Measurements from ENCODE around the gene ST7.

ST7 gene

GRCh38 chr7:117186218-117187010 lies 233.1 kb downstream of the ST7 start:
- no peak for DNase-seq
- in situ Hi-C loops (cut with MboI; ENCODE audit: low pct_unique_long_range_greater_than_20kb, low sequenced_read_pairs) = no loop called here

DNA sequence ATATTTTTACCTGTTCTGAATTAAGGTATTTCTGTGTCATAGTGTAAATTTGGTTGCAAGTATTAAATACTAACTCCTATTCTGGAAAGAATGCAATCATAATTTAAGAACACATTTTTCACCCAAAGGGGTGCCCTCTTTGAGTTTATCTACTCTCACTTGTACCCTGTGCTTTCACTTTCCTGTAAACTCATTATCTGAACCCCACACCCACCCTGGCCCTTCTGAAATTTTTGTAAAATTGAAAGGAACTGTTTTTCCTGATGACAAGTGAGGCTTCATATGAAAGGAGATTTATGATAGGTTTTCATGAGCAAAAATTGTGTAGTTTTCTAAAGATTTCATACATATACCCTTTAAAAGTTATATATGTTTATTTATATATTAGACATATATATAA lies 235.1 kb downstream of the ST7 start:
- DNase-seq = no peak
- in situ Hi-C loops (cut with MboI; ENCODE audit: low pct_unique_long_range_greater_than_20kb, low sequenced_read_pairs) = no loop called here

GRCh38 chr7:117188949-117189592 lies 235.8 kb downstream of the ST7 start:
- DNase-seq = no peak
- in situ Hi-C loops (cut with MboI; ENCODE audit: low pct_unique_long_range_greater_than_20kb, low sequenced_read_pairs) = no loop called here

- no peak for DNase-seq
- in situ Hi-C loops (cut with MboI; ENCODE audit: low pct_unique_long_range_greater_than_20kb, low sequenced_read_pairs) = no loop called here
These were observed 236.8 kb downstream of the ST7 start for GRCh38 chr7:117190104-117190503.

- in situ Hi-C loops (cut with MboI; ENCODE audit: low pct_unique_long_range_greater_than_20kb, low sequenced_read_pairs) = no loop called here
These were observed 237.6 kb downstream of the ST7 start for GRCh38 chr7:117190746-117191435.

GRCh38 chr7:117192108-117192507 lies 238.8 kb downstream of the ST7 start:
- in situ Hi-C loops (cut with MboI; ENCODE audit: low pct_unique_long_range_greater_than_20kb, low sequenced_read_pairs) = no loop called here

More at GRCh38 chr7:117190746-117191435, 237.6 kb downstream of the ST7 start:
- no peak for DNase-seq

GRCh38 chr7:117193564-117193963 lies 240.3 kb downstream of the ST7 start:
- in situ Hi-C loops (cut with MboI; ENCODE audit: low pct_unique_long_range_greater_than_20kb, low sequenced_read_pairs) = no loop called here
- no peak for DNase-seq

More at GRCh38 chr7:117192108-117192507, 238.8 kb downstream of the ST7 start:
- no peak for DNase-seq

DNA sequence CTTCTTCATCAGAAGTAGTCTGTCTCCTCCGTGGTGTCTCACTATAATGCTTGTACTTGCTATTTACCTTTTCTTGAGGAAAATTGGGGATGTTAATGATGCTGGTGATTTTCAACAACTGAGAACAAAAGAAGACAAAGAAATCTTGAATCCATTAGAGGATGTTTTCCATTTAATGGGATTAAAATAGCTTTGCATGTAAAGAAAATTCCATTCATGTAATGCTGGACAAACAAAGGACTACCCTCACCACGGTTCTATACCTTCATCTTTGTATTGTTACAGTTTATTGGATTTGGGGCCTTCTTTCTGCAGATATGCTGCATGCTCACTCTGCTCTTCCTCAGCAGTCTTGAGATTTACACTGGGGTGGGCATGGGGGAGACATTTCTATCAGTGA lies 241.1 kb downstream of the ST7 start:
- in situ Hi-C loops (cut with MboI; ENCODE audit: low pct_unique_long_range_greater_than_20kb, low sequenced_read_pairs) = no loop called here
- DNase-seq = no peak

- in situ Hi-C loops (cut with MboI; ENCODE audit: low pct_unique_long_range_greater_than_20kb, low sequenced_read_pairs) = no loop called here
- DNase-seq = peak; percentile 12
These were observed 242.2 kb downstream of the ST7 start for GRCh38 chr7:117195361-117196029.

GRCh38 chr7:117200132-117200531 lies 246.8 kb downstream of the ST7 start:
- no peak for DNase-seq
- in situ Hi-C loops (cut with MboI; ENCODE audit: low pct_unique_long_range_greater_than_20kb, low sequenced_read_pairs) = no loop called here

DNA sequence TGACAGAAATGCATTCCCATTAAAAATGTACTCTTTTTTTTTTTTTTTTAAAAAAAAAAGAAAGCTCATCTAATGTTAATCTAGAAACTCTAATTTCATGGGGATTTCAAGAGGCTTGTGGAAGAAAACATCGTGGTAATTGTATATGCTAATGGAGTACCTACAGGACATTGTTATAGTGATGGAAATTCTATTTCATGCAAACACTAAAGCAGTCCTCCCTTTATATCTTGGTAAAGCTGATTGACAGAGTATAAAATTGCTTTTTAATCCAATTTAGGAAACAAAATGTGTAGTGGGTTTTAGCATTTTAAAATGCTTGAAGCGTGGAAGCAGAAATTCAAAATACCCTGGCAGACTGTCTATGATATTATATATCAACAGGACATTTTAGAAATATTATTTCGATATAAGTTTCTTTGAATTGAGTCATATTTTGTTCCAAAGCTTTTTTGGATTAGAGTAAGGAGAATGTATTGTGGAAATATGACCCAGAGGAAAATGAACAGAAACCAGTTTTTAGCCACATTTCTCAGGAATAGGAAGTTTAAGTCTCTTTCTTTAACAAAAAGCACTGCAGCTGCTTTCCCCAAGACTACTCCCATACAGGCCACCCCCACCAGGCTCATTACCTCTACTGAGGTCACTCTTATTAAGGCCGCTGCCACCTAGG lies 247.6 kb downstream of the ST7 start:
- DNase-seq = no peak
- in situ Hi-C loops (cut with MboI; ENCODE audit: low pct_unique_long_range_greater_than_20kb, low sequenced_read_pairs) = no loop called here

DNA sequence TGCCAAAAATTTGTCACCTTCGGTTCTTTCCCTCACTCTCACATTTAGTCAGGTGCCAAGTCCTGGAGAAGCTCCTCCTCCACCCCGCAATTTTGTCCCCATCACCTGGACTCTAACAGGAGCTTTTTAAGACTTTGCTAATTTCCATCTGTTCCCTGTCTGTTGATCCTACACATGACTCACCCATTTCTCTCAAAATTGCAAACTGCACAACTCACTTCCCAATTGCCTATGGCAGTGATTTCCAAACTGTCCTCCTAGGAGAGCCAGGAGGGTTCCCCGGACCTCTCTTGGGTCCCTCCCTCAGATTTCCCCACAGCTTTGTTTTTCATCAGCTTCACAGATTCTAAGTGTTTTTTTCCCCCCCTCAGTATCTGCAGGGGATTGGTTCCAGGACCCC lies 249.2 kb downstream of the ST7 start:
- in situ Hi-C loops (cut with MboI; ENCODE audit: low pct_unique_long_range_greater_than_20kb, low sequenced_read_pairs) = no loop called here
- DNase-seq = no peak

GRCh38 chr7:117203205-117203604 lies 249.9 kb downstream of the ST7 start:
- DNase-seq = no peak
- in situ Hi-C loops (cut with MboI; ENCODE audit: low pct_unique_long_range_greater_than_20kb, low sequenced_read_pairs) = no loop called here

GRCh38 chr7:117205873-117206272 lies 252.6 kb downstream of the ST7 start:
- in situ Hi-C loops (cut with MboI; ENCODE audit: low pct_unique_long_range_greater_than_20kb, low sequenced_read_pairs) = no loop called here
- no peak for DNase-seq

DNA sequence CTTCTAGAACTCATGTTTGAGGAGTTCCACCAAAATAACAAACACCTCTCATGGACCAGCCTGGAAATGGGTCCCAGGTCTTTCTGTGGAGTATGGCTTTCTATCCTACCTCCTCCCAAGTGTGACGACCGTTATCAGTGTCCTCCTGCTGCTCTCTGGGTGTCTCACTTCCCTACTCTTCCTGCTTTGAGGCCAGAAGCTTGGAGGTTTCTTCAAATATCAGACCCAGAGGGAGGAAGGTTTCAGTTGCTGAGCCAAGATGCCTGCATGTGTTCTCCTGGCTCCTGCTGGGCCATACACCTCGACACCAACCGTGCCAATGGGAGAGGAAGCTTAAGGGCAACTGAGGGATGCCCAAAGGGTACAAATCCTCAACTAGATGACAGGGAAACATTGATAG lies 255.0 kb downstream of the ST7 start:
- DNase-seq = no peak
- in situ Hi-C loops (cut with MboI; ENCODE audit: low pct_unique_long_range_greater_than_20kb, low sequenced_read_pairs) = no loop called here

- in situ Hi-C loops (cut with MboI; ENCODE audit: low pct_unique_long_range_greater_than_20kb, low sequenced_read_pairs) = no loop called here
- DNase-seq = no peak
These were observed 257.1 kb downstream of the ST7 start for GRCh38 chr7:117210397-117210796.

GRCh38 chr7:117210908-117211307 lies 257.6 kb downstream of the ST7 start:
- in situ Hi-C loops (cut with MboI; ENCODE audit: low pct_unique_long_range_greater_than_20kb, low sequenced_read_pairs) = no loop called here
- no peak for DNase-seq

DNA sequence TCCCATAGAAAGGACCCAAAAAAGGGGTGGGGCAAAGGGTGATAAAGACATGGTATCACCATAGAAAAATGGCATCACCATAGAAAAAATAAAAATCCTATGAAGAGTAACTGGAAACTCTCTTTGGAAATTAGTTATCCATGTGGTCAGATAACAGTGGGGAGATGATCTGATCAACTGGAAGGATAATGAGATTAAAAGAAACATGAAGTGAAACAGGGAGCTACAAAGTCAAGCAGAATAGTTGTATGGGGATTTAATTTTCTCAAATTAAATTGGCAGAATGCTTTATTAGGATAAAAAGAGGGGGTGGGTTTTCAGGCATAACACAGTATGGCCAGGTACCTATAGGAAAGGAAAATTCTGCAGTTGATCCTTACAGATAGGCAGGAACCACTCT lies 258.3 kb downstream of the ST7 start:
- in situ Hi-C loops (cut with MboI; ENCODE audit: low pct_unique_long_range_greater_than_20kb, low sequenced_read_pairs) = no loop called here
- DNase-seq = no peak

All from KBM-7 (cell line).